H1 (cell line): Measurements from ENCODE around the gene PRRG1. TPM values are rescaled to one million over a fixed set of nuclear protein-coding genes. Genes with fewer than 3 reads are reported as not detected.

Experiments
- CBX8 ChIP-seq: fragments of 300-800, 300-1000 bp; sonication (generic); IDR thresholded peaks from 2 replicates; pipeline ENCODE4 v1.7.1; 2016; ENCODE audit warnings: low read depth, low read length, borderline replicate concordance
- CHD7 ChIP-seq: fragments of 300-600 bp; sonication (generic); IDR thresholded peaks from 2 replicates; pipeline ENCODE4 v1.7.1; 2012; ENCODE audit warnings: low read length, moderate library complexity, mild to moderate bottlenecking, inconsistent platforms; ENCODE audit not compliant: insufficient replicate concordance
- EGR1 ChIP-seq: IDR thresholded peaks from 2 replicates; pipeline ENCODE4 v1.6.1; 2011; ENCODE audit warnings: low read depth, low read length, borderline replicate concordance
- HDAC6 ChIP-seq: IDR thresholded peaks from one replicate; pipeline ENCODE4 v1.7.1; 2012; ENCODE audit warnings: low read depth, mild to moderate bottlenecking, inconsistent platforms, low read length, moderate library complexity
- JUN ChIP-seq: IDR thresholded peaks from 2 replicates; pipeline ENCODE4 v1.6.1; 2011; ENCODE audit warnings: low read depth, mild to moderate bottlenecking, improper control_type of control experiment, low read length
- NANOG ChIP-seq: IDR thresholded peaks from 2 replicates; pipeline ENCODE4 v1.6.1; 2011; ENCODE audit warnings: low read length, low read depth, mild to moderate bottlenecking, inconsistent platforms; ENCODE audit not compliant: insufficient read depth, poor library complexity, severe bottlenecking
- PHF8 ChIP-seq: fragments of 200-600 bp; sonication (generic); conservative IDR thresholded peaks from 2 replicates; pipeline ENCODE4 v1.7.1; 2012; ENCODE audit warnings: low read depth, mild to moderate bottlenecking, inconsistent platforms, low read length, moderate library complexity
- RXRA ChIP-seq: IDR thresholded peaks from 2 replicates; pipeline ENCODE4 v1.6.1; 2011; ENCODE audit warnings: low read depth, mild to moderate bottlenecking, low read length, moderate library complexity; ENCODE audit not compliant: insufficient read depth
- TAF1 ChIP-seq: IDR thresholded peaks from 2 replicates; pipeline ENCODE4 v1.6.1; 2011; ENCODE audit warnings: mild to moderate bottlenecking, low read depth, low read length
- polyA plus RNA-seq, 7 experiments: library from polyadenylated mRNA; depleted of rRNA in 3 of 7; stranded (reverse) in 5 of 7; unstranded in 2 of 7; fragments of >200 nt in 5 of 7; fragments of 200-250 nt in 2 of 7; gene quantifications; 1 replicate in 5 of 7; 2 replicates in 1 of 7; 4 replicates in 1 of 7; pipeline versions ENCODE4 v1.2.1 to v1.2.3, GENCODE V29; 2011 to 2013; ENCODE audit warnings: missing spikeins in 2 of 7, mixed read lengths in 2 of 7
- total RNA-seq: library from RNA; stranded (reverse); fragmentation: NEBNext Ultra II Directional; extraction: Animal tissue kit (Norgen Biotek cat#: 25700); gene quantifications from 2 replicates; pipeline ENCODE4 v1.2.1, GENCODE V29; 2021
- TF ChIP-seq, protein P1 (sequence below): IDR thresholded peaks from 2 replicates; pipeline ENCODE4 v1.6.1; 2012; ENCODE audit warnings: low read length, inconsistent platforms

PRRG1 gene
- total and polyA plus RNA-seq, 2 of the 8 experiments (the other 6 are each of a cell fraction or from before 2014, with no cell fraction given) = 10.2 to 10.5 TPM

- TF ChIP-seq CHD7 (no peak), CBX8 (no peak), NANOG (no peak), PHF8 (no peak), TAF1 (no peak), HDAC6 (no peak), JUN (no peak), EGR1 (no peak), RXRA (no peak)
- TF ChIP-seq, protein P1, sequence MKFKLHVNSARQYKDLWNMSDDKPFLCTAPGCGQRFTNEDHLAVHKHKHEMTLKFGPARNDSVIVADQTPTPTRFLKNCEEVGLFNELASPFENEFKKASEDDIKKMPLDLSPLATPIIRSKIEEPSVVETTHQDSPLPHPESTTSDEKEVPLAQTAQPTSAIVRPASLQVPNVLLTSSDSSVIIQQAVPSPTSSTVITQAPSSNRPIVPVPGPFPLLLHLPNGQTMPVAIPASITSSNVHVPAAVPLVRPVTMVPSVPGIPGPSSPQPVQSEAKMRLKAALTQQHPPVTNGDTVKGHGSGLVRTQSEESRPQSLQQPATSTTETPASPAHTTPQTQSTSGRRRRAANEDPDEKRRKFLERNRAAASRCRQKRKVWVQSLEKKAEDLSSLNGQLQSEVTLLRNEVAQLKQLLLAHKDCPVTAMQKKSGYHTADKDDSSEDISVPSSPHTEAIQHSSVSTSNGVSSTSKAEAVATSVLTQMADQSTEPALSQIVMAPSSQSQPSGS = no peak
These were observed 34.6 kb upstream of the PRRG1 start (continued) for GRCh38 chrX:37314531-37314930.
